Activated CD8-positive, alpha-beta memory T cell treated with anti-CD3 and anti-CD28 coated beads for 4 hours (primary cell): ENCODE data around the gene PRKN.
"Not testable (repeated sequence)": the region's sequence is repeated elsewhere in the genome, so short reads cannot be mapped to it uniquely, and the experiment has no call there.

ENCODE experiments used
- DNase-seq, 2 donors: peaks; one replicate each; pipeline ENCODE4 v3.0.0-alpha.2; 2020; ENCODE audit warnings: low read depth in 2 of 2

Gene PRKN

DNA sequence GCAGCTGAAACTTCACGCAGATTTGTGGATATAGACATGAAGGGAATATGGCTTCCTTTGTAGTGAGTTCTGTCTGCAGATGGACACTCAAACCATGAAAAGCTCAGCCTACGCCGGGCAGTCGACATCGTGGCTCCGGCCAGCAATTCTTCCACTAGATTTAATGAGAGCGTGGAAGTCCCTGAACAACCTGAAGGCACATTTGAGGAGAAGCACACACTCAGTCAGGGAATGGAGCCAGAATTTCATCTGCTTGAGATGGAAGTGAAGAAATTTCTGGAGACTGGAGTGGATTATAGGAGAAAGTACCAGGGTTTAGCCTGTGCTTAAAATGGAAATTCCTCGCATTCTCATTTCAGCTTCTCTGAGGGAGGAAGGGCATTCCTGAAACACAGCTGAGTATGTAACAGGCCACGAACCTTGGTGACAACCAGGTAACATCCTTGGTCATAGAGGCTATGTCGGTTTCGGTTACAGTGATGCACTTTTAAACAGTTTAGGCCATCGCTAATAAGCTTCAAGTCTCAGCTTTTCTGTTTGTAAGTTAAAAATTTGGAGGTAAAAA, 1373.2 kb downstream of the PRKN start:
- no peak for DNase-seq

DNA sequence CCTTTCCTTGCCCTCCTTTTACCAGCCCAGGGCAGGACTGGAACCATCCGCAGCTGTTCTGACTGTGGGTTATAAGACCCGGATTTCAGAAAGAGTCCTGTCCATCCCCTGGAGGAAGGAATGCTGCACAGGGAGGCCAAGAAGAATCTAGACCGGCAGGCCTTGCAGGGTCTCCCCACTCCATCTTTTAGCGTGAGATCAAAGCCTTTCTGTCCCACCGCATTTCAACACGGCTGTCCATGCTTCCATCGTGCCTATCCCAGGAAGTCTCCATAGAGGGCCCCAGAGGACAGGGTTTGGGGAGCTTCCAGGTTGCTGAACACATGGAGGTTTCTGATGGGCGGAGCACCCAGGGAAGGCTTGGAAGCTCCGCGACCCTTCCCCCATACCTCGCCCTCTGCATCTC, 1374.4 kb downstream of the PRKN start:
- DNase-seq = no peak

DNA sequence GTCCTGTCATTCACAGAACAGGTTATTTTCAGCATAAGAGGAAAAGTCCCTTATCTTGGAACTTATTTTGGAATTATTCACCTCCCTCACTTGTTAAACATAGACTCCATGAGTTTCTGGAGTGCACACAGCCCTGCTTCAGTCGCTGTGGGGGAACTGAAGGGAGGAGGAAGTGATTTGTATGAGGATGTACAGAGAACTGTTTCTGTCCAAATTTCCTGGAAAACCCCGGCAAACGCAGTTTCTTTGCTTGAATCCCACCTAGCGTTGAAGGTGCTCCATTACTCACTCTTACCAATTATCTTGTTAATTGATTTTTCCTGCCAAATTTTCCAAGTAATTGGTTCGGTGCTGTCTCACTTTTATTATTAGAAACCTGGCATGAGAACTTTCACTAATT, 1375.7 kb downstream of the PRKN start:
- no peak for DNase-seq

DNA sequence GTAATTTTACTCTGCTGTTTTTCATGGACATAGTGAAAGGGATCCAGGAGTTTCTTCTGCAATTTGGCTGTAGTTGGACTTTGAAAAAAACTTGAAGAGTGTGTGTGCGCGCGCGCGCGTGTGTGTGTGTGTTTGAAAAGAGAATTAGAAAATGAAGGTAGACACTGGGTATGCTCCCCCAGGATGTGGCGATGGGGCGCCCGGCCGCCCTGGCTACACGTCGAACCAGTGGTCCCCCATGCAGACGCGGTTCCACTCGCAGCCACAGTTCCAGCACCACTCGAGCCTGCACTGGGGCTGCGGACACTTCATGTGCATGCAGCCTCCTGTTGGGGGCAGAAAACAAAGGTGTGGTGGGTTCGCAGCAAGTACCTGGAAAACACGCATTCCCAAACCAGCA, 1377.7 kb downstream of the PRKN start:
- DNase-seq = no peak

DNA sequence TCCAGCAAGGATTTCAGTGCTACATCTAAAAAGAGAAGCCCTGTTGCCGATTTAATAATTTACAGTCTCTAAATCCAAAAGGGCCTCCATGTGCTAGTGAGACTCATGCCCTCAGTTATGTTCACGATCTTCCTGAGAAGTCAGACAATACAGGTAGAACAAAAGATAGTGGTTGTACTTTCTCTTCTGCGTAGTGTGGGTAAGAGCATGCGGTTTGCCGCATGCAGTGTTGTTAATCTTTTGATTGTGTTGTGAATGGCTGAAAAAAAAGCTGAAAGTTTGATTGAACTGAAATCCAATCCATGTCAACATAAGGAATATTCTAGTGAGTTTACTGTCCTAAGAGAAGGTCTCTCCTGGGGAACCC, 1379.0 kb downstream of the PRKN start:
- DNase-seq = no peak

DNA sequence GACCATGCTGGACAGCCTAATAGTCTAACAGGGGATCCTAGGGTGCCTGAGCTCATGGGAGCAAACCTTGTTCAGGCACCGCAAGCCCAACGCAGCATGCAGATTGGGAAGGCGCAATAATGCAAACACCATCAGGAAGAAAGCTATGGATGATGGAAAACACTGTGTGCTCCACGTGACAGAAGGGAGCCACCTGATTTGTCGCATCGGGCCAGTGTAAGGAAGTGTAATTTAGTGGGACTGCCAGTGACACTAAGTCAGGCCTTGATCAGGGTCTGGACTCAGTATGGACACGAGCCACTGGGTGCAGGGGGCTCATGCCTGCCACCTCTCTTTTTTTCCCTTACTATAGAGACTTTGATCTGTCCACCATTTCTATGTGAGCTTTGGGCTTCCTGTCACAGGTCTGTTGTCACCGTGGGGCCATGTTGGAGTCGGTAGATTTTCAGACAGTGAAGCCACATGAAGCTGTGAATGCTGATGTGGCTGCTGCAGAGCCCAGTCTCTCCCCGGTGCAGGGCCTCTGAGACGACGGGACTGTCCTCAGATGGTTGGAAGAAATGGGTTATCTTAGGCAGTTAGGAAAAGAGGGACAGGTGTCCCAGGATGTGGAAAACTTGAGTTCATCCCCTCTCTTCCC, 1379.5 kb downstream of the PRKN start:
- DNase-seq = no peak

DNA sequence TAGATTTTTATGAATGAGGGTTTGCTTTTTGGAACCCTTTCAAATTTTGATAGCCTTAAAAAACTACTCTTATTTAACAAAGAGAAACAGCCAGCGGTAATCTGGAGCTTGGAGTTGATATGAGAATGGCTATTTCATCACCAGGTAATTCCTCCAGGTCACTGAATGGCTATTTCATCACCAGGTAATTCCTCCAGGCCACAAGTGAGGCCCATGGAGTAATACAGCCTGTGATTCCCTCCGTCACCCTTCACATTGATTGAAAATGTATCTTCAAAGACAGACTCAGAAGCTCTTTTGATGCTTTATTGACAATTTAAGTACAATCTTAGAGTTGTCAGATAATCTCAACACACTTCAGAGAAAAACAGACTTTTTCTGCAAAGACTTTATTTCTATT, 1380.4 kb downstream of the PRKN start:
- no peak for DNase-seq

DNA sequence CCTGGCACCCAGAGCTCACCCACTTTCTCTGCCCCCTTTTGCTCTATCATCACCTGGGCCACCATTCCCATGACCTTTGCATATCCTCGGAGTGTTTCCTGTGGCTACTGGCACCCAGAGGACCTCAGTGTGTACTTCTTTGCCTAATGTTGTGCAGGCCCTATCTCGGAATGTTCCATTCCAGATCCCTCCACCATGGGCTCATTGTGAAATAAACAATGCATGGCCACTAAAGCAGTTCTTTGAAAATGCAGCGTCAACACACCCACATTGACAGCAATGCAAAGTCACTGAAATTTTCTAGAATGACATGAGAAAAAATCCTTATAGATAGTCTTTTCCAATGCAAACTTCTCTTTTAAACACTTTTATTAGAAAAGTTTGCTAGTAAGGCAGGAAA, 1380.8 kb downstream of the PRKN start:
- no peak for DNase-seq

DNA sequence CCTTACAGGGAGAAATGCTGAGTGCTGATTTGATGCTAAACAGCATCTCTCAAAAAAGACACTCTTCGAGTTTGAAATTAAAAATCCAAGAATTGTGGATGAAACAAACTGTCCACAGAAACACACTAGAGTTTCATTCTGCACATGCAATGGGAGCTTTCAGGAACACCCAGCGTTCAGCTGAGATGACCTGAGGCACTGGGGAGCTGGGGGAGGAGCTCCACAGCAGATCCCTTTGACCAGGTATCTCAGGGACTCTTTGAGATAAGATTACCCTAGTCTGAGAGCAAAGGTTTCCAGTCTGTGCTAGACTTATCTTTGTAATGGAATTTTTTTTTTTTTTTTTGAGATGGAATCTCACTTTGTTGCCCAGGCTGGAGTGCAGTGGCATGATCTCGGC, 1382.9 kb downstream of the PRKN start:
- no peak for DNase-seq

DNA sequence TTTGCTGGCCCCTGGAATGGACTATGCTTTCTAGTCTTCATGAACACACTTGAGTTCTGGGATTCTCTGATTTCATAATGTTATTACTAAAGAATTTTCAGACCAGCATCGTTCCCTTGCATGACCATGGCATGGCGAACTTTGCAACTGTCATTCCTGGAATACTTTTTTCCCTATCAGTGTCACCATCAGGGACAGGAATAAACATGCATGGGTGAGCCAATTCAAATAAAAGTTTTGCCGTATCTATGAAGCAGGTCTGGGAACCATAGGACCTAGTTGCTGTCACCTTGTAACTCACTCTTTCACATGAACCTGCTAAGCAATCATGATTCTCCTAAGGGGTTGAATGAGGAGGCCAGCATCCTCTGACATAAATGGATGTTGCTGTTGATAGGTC, 1385.5 kb downstream of the PRKN start:
- no peak for DNase-seq

DNA sequence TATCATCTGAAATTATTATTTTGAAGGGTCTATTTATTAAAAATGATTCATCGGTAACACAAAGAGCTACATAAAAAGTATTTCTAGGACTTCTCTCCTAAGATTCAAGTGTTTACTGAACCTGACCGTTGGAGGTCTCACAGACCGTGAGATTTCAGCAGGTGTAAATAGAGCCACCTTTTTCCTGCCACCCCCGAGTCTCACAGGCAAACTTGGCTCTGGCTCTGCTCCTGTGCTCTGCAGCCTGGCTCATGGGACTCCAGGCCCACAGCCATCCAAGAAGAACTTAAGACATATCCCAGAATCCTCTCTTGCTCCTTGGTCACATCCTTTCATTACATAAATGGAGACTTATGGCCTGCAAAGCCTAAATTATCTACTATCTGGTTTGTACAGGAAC, 1385.9 kb downstream of the PRKN start:
- no peak for DNase-seq

DNA sequence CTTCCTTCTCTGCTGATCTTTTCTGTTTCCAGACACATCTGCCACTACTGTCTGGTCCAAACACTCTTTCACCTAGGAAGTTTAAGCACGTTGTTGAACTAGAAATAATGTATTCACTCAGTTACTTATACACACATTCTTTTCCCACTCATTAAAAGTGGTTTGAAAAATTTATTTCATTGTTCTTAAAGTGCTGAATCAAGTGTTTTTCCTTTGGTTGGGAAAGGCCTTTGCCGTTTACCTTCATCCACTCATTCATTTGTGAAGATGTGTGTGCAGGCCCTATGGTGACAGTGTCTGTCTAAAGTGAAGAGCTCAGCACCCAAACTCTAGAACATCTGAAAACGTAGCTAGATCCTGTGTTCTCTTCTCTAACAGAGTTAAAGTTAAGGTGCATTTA, 1389.6 kb downstream of the PRKN start:
- no peak for DNase-seq

DNA sequence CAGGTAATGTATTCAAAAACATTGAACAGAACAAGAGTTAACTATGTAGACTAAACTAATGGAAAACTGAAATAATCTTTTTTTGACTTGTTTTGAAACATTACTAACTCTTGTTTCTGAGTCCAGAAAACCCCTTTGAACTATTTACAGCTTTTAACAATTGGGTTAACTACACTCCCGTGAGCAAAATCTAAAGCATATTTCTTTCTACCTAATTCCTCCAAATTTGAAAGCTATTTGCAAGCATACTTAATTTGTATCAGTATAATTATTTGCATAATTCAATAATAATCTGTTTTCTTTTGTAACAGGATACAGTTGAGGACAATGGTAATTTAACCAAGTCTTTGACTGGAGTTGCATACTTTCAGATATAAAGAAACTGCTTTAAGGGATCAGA, 1391.1 kb downstream of the PRKN start:
- DNase-seq = no peak

DNA sequence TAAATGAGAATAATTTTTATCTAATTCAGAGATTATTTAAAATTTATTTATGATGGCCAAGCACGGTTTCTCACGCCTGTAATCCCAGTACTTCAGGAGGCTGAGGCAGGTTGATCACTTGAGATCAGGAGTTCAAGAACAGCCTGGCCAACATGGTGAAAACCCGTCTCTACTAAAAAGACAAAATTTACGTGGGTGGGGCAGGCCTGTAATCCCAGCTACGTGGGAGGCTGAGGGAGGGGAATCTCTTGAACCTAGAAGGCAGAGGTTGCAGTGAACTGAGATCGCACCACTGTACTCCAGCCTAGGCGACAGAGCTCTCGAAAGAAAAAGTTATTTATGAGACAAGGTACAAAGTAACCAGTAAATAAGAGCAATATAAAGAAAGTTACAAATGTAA, 1394.2 kb downstream of the PRKN start:
- no peak for DNase-seq

DNA sequence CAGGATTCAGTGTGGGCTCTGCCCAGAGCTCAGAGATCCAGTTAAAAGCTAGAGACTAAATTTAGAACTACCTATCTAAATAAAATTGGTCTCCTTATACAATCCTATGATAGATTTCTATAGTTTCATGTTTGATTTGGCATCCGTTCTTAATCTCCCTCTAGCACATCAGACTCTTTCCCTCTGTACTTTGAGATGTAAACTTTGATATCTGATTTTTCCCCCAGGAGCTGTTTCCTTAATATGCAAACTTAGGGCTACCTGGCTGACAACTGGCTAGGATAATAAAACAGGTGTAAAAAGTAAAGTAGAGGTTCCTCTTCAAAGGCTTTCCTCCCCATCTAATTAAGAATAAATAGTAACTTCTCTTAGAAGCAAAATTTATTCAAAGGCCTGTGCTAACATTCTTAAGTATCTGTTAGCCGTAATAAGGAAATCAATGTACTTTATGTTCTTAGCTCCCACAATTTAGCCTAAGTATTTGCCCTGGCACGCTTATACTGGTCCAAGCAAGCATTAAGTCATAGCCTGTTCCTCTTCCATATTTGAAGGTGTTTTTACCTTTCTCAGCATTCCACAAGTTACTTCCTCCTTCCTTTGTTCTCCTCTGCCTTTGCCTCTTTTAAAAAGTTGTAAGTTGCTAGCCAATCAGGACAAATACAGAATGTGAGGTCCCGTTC, 1396.0 kb downstream of the PRKN start:
- DNase-seq = not testable (repeated sequence)

DNA sequence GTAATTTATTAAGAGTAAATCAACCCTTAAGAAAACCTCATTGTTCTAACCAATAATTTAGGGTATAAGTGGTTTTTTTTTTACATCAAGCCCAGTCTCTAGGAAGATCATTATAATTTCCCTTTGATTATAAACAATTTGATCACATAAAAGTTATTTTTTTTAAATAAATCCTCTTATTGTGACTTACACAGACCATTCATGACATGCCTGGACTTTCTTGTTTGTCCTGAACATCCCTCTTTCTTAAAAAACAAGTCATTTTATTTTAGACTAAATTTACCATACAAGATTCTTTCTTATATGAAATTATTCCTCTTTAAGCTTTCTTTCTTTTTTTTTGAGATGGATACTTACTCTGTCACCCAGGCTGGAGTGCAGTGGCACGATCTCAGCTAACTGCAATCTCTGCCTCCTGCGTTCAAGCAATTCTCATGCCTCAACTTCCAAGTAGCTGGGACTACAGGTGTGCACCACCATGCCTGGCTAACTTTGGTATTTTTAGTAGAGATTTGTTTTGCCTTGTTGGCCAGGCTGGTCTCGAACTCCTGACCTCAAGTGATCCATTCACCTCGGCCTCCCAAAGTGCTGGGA, 1400.1 kb downstream of the PRKN start:
- DNase-seq = no peak

DNA sequence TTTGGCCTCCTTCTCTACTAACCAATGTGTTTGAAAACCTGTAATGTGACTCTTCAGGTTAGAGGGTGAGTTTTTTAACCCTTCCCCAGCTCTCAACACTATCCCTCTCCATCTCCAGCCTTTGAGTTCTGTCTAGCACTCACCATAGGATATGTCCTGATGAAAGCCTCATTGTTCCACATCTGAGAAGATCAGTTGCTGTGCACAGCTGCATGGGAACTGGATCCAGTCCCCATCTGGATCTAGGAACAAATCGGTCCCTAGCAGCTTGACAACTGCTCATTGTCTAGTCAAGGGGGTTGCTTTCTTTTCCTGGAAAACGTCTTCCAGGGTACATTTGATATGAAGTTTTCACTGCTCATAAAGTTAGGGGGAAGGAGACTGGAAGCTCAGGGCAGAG, 1408.3 kb downstream of the PRKN start:
- DNase-seq = no peak

DNA sequence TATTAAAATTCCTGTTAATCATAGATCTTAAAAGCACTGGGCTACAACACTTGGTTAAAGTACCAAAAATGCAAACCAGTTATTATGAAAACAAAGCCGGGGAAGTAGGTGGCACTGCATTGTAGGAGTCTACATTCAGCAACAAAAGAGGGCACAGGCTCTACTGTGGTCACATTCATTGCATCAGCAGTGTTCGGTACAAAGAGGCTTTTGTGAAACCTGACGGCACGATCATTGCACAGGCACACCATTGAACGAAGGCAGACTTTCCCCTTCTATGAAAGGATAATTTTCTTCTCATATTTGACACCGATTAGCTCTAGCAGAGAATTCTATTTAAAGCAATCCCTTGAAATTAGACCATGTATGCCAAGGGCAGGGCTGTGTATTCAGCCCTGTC, 1409.1 kb downstream of the PRKN start:
- no peak for DNase-seq

DNA sequence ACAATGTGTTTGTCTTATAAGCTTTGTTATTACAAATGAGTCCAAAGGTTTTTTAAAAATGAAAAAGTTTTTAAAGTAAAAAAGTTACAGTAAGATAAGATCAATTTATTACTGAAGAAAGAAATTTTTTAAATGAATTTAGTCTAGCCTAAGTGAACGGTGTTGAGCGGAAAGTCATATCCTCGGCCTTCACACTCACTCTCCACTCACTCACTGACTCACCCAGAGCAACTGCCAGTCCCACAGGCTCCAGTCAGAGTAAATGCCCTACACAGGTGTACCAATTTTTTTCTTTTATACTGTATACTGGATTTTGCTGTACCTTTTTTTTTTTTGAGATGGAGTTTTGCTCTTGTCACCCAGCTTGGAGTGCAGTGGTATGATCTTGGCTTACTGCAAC, 1411.0 kb downstream of the PRKN start:
- no peak for DNase-seq

DNA sequence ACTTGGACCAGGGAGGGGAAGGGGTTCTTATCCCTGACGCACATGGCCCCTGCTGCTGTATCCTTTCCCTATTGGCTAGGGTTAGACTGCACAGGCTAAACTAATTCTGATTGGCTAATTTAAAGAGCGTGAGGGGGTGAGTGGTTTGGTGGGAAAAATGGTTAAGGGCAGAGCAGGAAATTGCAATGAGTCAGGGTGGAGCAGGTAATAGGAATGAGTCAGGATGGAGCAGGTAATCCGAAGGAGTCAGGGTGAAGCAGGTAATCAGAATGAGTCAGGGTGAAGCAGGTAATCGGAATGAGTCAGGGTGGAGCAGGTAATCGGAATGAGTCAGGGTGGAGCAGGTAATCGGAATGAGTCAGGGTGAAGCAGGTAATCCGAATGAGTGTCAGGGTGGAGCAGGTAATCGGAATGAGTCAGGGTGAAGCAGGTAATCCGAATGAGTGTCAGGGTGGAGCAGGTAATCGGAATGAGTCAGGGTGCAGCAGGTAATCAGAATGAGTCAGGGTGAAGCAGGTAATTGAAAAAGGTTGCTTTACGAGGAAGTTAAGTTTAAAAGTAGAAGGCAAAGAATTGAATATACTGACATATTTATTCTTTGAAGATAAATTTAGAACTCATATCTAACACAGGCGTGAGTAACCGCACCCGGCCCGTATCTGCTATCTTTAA, 1412.2 kb downstream of the PRKN start:
- DNase-seq = not testable (repeated sequence)

DNA sequence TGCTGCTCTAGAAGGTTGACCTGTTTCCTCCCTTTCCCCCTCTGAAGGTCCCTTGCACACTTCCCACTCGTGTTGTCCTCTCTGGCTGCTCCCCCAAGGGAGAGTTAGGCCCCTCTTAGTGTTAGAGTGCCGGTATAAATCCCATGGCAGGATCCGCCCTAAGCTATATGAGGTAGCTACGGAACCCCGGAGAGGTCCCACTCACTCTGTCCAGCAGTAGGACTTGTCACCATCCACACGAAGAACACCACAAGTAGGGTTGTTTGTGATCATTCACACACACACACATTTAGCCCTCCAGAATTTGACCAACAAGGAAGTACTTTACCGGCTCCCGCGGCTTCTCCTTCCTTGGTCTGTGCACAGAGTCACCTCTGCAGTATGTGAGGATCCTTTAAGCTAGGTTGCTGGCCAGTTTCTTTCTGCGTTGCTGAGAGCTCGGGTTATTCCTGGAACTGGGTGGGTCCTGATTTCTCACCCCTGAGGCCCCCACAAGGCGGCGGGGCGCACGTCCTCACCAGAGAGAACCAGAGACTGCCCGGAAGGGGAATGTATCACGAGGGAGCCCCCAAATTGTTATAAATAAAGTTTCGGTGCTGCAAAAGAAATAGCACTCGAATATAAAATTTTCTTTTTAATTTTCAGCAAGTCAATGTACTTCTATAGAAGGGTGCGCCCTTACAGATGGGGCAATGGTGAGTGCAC, 1412.9 kb downstream of the PRKN start:
- DNase-seq = not testable (repeated sequence)

DNA sequence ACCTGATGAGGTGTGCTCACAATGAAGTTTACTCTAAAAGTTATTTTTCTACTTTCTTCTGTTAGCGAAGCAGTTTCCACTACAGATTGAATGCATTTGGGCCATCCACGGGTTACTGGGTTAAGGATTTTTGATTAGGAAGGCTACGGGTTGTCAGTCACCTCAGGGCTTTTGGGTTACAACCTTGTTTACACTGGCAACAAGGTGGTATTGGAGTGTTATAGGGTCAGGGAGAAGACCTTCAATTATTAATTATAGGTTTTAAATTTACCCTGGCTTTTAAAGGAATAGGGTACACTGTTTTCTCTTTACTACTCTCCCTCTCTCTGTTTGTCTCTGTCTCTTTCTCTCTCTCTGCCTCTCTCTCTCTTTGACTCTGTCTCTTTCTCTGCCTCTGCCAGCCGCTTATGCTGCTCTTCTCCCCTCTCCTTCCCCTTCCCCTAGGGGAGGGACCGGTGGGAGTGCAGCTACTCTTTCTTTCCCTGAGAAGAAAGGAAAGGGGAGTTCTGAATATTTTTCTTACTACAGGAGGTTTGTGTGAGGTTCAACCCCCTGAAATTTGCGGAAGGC, 1413.5 kb downstream of the PRKN start:
- no peak for DNase-seq
